Endothelial cell of umbilical vein (primary cell): ENCODE measurements around the gene PREP. TPM values are rescaled to one million over a fixed set of nuclear protein-coding genes. Genes with fewer than 3 reads are reported as not detected.

Experiments
- BruUV-seq: library from RNA; stranded (reverse); fragments of 400-500 nt; replicated peaks from 2 replicates; lab custom pipeline; 2021; lab: Mats Ljungman, UMichigan
- CTCF ChIA-PET: fragments of 300-600, 350-600 bp; sonication (Branson Sonifier 250); formaldehyde crosslinking; loops from one replicate; lab custom pipeline; 2021; ENCODE audit warnings: antibody characterized with exemption, inconsistent platforms; lab: Charles Lee
- POLR2A ChIA-PET: fragments of 300-600, 350-600 bp; sonication (Branson Sonifier 250); formaldehyde crosslinking; loops from one replicate; lab custom pipeline; 2021; ENCODE audit warnings: antibody characterized with exemption, inconsistent platforms; lab: Charles Lee
- DNase-seq: peaks from one replicate; pipeline ENCODE4 v3.0.0-alpha.2; 2011; ENCODE audit warnings: low read depth, low spot score
- FAIRE-seq: peaks from 2 replicates; lab custom pipeline; 2011; peaks lifted over from hg19 to GRCh38; lab: Jason Lieb, UNC
- H2AFZ ChIP-seq: 2 replicates; pipeline ENCODE4 v1.6.0; 2012; ENCODE audit warnings: low read depth, low read length, control low read depth, inconsistent platforms
- H3K27ac ChIP-seq: 2 replicates; pipeline ENCODE4 v1.5.1; 2011; ENCODE audit warnings: low read depth, mild to moderate bottlenecking, control low read depth, low read length, moderate library complexity; ENCODE audit not compliant: insufficient read depth
- H3K27me3 ChIP-seq, 2 experiments: 2 replicates each; pipeline versions ENCODE4 v1.6.0 to v1.6.1; 2011; ENCODE audit warnings: low read length in 2 of 2, mixed read lengths in 1 of 2; ENCODE audit not compliant: control insufficient read depth in 2 of 2, insufficient read depth in 2 of 2
- H3K36me3 ChIP-seq, 2 experiments: 2 replicates in 1 of 2; 3 replicates in 1 of 2; pipeline ENCODE4 v1.5.1; 2011; ENCODE audit warnings: low read length in 2 of 2, mild to moderate bottlenecking in 1 of 2, moderate library complexity in 1 of 2; ENCODE audit not compliant: control insufficient read depth in 2 of 2, insufficient read depth in 2 of 2; ENCODE audit errors: extremely low read depth in 1 of 2
- H3K4me1 ChIP-seq: 3 replicates; pipeline ENCODE4 v1.5.1; 2011; ENCODE audit warnings: mild to moderate bottlenecking, low read length; ENCODE audit not compliant: control insufficient read depth, insufficient read depth; ENCODE audit errors: extremely low read depth
- H3K4me2 ChIP-seq: 2 replicates; pipeline ENCODE4 v1.6.1; 2011; ENCODE audit warnings: low read length, control low read depth, mixed read lengths; ENCODE audit not compliant: insufficient read depth
- H3K4me3 ChIP-seq, 3 experiments: fragments of 200-600 bp in 1 of 3; sonication (generic), shearing (Covaris generic) in 1 of 3; replicated peaks in 1 of 3; 2 replicates each; pipeline ENCODE4 v1.5.1; 2011 to 2016; ENCODE audit warnings: control low read depth in 3 of 3, low read length in 3 of 3, mild to moderate bottlenecking in 2 of 3, inconsistent platforms in 1 of 3, low read depth in 1 of 3, moderate library complexity in 1 of 3; ENCODE audit not compliant: insufficient read depth in 1 of 3
- H3K79me2 ChIP-seq: 2 replicates; pipeline ENCODE4 v1.6.0; 2012; ENCODE audit warnings: low read length, inconsistent platforms; ENCODE audit not compliant: control insufficient read depth, insufficient read depth
- H3K9ac ChIP-seq: replicated peaks from 2 replicates; pipeline ENCODE3; 2011; ENCODE audit warnings: low read length, control low read depth; ENCODE audit not compliant: insufficient read depth; ENCODE audit errors: extremely low read depth
- H3K9me1 ChIP-seq: replicated peaks from 3 replicates; pipeline ENCODE4 v1.6.0; 2011; ENCODE audit warnings: mild to moderate bottlenecking, low read length; ENCODE audit not compliant: control insufficient read depth, insufficient read depth; ENCODE audit errors: extremely low read depth
- H3K9me3 ChIP-seq: replicated peaks from 2 replicates; pipeline ENCODE4 v1.5.1; 2012; ENCODE audit warnings: low read length, inconsistent platforms; ENCODE audit not compliant: control insufficient read depth, insufficient read depth
- H4K20me1 ChIP-seq: replicated peaks from 2 replicates; pipeline ENCODE3; 2011; ENCODE audit warnings: mild to moderate bottlenecking, low read length; ENCODE audit not compliant: control insufficient read depth, insufficient read depth; ENCODE audit errors: extremely low read depth
- CTCF ChIP-seq, 2 donors: IDR thresholded peaks; 1 replicate in 1 of 2; 2 replicates in 1 of 2; pipeline ENCODE4 v1.5.1; 2011; ENCODE audit warnings: low read length in 2 of 2, mild to moderate bottlenecking in 2 of 2, moderate library complexity in 2 of 2, control low read depth in 1 of 2, inconsistent platforms in 1 of 2, low read depth in 1 of 2; ENCODE audit not compliant: insufficient read depth in 1 of 2; ENCODE audit errors: extremely low read depth in 1 of 2
- EZH2 ChIP-seq: IDR thresholded peaks from 2 replicates; pipeline ENCODE4 v1.6.1; 2012; ENCODE audit warnings: borderline replicate concordance, low read depth, mild to moderate bottlenecking, moderate library complexity, low read length, inconsistent platforms; ENCODE audit not compliant: severe bottlenecking
- FOS ChIP-seq: IDR thresholded peaks from 2 replicates; pipeline ENCODE4 v1.6.1; 2011; ENCODE audit warnings: mild to moderate bottlenecking, low read length, moderate library complexity, borderline replicate concordance; ENCODE audit not compliant: insufficient read depth
- GATA2 ChIP-seq: IDR thresholded peaks from 2 replicates; pipeline ENCODE4 v1.7.0; 2011; ENCODE audit warnings: low read depth, mild to moderate bottlenecking, moderate library complexity, mixed read lengths, low read length; ENCODE audit not compliant: insufficient read length, insufficient read depth
- JUN ChIP-seq: IDR thresholded peaks from 2 replicates; pipeline ENCODE4 v1.6.1; 2011; ENCODE audit warnings: borderline replicate concordance, low read depth; ENCODE audit not compliant: insufficient read length, insufficient read depth
- MAX ChIP-seq: IDR thresholded peaks from 2 replicates; pipeline ENCODE4 v1.6.1; 2011; ENCODE audit not compliant: insufficient read depth, insufficient read length
- POLR2AphosphoS5 ChIP-seq: IDR thresholded peaks from 2 replicates; pipeline ENCODE4 v1.6.1; 2012; ENCODE audit warnings: low read depth, mild to moderate bottlenecking, control low read depth, low read length, moderate library complexity; ENCODE audit not compliant: insufficient read depth
- dilution Hi-C: fragments of 300-500 bp; cut with MboI; formaldehyde crosslinking; loops from one replicate; pipeline ENCODE4 v1.15.0; 2019; ENCODE audit warnings: low sequenced_read_pairs; ENCODE audit not compliant: extremely low pct_ligation_motif_present
- intact Hi-C: fragments of 100-400 bp; cut with micrococcal nuclease; formaldehyde crosslinking; loops from one replicate; pipeline ENCODE4 v1.10.0; 2022
- polyA plus RNA-seq, 4 experiments: library from polyadenylated mRNA; depleted of rRNA in 3 of 4; stranded (reverse) in 3 of 4; unstranded in 1 of 4; fragments of >200 nt; gene quantifications; 2 replicates each; pipeline versions ENCODE4 v1.2.1 to v1.2.3, GENCODE V29; 2011 to 2012; ENCODE audit warnings: missing spikeins in 1 of 4
- total RNA-seq: library from RNA; stranded (reverse); gene quantifications from 2 replicates; pipeline ENCODE4 v1.2.3, GENCODE V29; 2021

Gene PREP
- total and polyA plus RNA-seq, 2 donors (not counting 3 experiments of a cell fraction or from before 2014, with no cell fraction given): 17.2 to 37.7 TPM

GRCh38 chr6:105373481-105373880 lies 29.4 kb downstream of the PREP start:
- no peaks in the 10 kb centered on the region for H3K27me3 ChIP-seq
- CTCF ChIA-PET: interaction anchor here (1.1 to 4.1 kb wide), 7 partner anchors 10 to 286 kb away, joined by 3 to 25 read pairs (median 5); partner anchors contain the start of gene PREP
- H3K4me1 ChIP-seq: peaks cover 6% of the 10 kb centered on the region
- FAIRE-seq (no peak), DNase-seq (no peak)
- H3K79me2 ChIP-seq: no peaks in the 10 kb centered on the region
- H3K9me1 ChIP-seq: no peaks in the 10 kb centered on the region
- H3K4me3 ChIP-seq: no peak overlapping the region
- no peaks in the 10 kb centered on the region for H4K20me1 ChIP-seq
- TSS peak; percentile 15 for BruUV-seq
- no peak overlapping the region for H3K9ac ChIP-seq
- H3K4me2 ChIP-seq: no peak overlapping the region
- POLR2A ChIA-PET: interaction anchor here (1.0 kb wide), 2 partner anchors 9 to 29 kb away, joined by 3 read pairs; partner anchors contain the start of gene PREP
- TF ChIP-seq POLR2AphosphoS5 (no peak), GATA2 (no peak), CTCF (IDR thresholded peaks at IDR 0.05; ENCODE audit: extremely low read depth in 1 of 2, insufficient read depth in 1 of 2, low read depth in 1 of 2, low read length in 2 of 2) (no peak), EZH2 (no peak), MAX (no peak), FOS (no peak), JUN (no peak)
- intact Hi-C loops: no loop called here
- H3K27ac ChIP-seq: peak overlapping the region; percentile 52
- H2AFZ ChIP-seq: no peak overlapping the region
- peaks cover 5% of the 10 kb centered on the region in 2 experiments for H3K36me3 ChIP-seq
- H3K9me3 ChIP-seq: no peaks in the 10 kb centered on the region
- dilution Hi-C loops: no loop called here
